RWPE1 (cell line): ENCODE results near the gene PIP4K2A.

ENCODE experiments used
- CTCF ChIA-PET: fragments of 350-600 bp; sonication (Branson Sonifier 250); formaldehyde crosslinking; extraction: SDS; loops from one replicate; lab custom pipeline; 2021; lab: Yijun Ruan, JAX
- POLR2A ChIA-PET: fragments of 400-600 bp; formaldehyde crosslinking; extraction: SDS; loops from one replicate; lab custom pipeline; 2020; ENCODE audit warnings: antibody characterized with exemption; ENCODE audit not compliant: low non-redundant PET; lab: Yijun Ruan, JAX
- DNase-seq: peaks from one replicate; pipeline ENCODE4 v3.0.0; 2012; ENCODE audit warnings: low spot score
- H3K27ac ChIP-seq: fragments of 450-650 bp; 2 replicates; pipeline ENCODE4 v1.5.1; 2017
- TF ChIP-seq, protein P1 (sequence below): fragments of 450-650 bp; conservative IDR thresholded peaks from 2 replicates; pipeline ENCODE4 v1.5.1; 2017; ENCODE audit warnings: low read depth, mild to moderate bottlenecking

Gene PIP4K2A

DNA sequence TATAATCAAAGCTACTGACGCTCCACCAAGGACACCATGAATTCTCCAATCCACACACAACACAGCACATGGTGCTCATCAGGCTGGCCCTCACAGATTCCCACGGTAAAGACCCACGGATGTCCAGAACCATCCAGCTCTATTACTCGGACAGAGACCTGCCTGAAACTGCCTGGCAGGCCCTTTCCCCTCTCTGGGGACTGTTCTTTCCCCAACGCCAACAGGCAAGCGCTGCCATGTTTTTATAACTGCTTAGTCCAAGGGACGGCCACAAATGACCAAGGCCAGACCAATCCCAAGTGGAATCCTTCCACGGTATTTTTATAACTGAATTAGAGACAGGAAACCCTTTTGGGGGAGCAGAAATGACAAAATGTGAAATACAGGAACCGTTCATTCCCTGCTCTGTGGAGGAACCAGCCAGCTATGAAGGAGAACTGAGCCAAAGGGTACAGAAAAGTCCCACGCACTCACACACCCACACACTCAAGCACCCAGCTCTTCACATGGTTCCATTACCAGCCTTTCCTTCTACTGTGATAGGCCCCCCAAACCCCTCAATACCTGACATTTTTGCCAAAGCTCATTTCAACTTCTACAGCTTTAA lies 4.1 kb downstream of the PIP4K2A start:
- CTCF ChIA-PET: interaction anchor here (0.6 to 0.7 kb wide), 2 partner anchors 64 to 234 kb away, joined by 3 to 7 read pairs; no protein-coding TSS in a partner anchor
- no peak overlapping the region for H3K27ac ChIP-seq
- DNase-seq: no peak
- POLR2A ChIA-PET: no interaction called here
- TF ChIP-seq, protein P1, sequence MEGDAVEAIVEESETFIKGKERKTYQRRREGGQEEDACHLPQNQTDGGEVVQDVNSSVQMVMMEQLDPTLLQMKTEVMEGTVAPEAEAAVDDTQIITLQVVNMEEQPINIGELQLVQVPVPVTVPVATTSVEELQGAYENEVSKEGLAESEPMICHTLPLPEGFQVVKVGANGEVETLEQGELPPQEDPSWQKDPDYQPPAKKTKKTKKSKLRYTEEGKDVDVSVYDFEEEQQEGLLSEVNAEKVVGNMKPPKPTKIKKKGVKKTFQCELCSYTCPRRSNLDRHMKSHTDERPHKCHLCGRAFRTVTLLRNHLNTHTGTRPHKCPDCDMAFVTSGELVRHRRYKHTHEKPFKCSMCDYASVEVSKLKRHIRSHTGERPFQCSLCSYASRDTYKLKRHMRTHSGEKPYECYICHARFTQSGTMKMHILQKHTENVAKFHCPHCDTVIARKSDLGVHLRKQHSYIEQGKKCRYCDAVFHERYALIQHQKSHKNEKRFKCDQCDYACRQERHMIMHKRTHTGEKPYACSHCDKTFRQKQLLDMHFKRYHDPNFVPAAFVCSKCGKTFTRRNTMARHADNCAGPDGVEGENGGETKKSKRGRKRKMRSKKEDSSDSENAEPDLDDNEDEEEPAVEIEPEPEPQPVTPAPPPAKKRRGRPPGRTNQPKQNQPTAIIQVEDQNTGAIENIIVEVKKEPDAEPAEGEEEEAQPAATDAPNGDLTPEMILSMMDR: no peak

GRCh38 chr10:22708772-22709171 lies 5.6 kb downstream of the PIP4K2A start:
- CTCF ChIA-PET: no interaction called here
- H3K27ac ChIP-seq: no peak overlapping the region
- POLR2A ChIA-PET: no interaction called here
- TF ChIP-seq, protein P1: no peak
- no peak for DNase-seq

DNA sequence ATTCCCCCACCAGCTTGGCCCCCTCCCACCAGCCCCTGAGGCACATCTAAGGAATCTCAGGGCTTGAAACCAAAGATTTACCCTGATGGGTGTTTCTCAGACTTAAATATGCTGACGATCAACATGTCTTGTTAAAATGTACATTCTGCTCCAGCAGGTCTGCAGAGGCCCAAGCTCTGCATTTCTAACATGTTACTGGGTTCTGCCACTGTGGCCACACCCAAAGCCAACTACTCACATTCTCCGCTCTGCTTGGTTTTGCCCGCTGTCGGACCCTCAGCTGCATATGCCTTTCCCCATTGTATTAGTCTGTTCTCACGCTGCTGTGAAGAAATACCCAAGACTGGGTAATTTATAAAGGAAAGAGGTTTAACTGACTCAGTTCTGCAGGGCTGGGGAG lies 8.9 kb downstream of the PIP4K2A start:
- DNase-seq: no peak
- POLR2A ChIA-PET: no interaction called here
- no peak overlapping the region for H3K27ac ChIP-seq
- CTCF ChIA-PET: interaction anchor here (0.8 kb wide), 1 partner anchor 223 kb away, joined by 8 read pairs; no protein-coding TSS in a partner anchor
- TF ChIP-seq, protein P1: no peak

DNA sequence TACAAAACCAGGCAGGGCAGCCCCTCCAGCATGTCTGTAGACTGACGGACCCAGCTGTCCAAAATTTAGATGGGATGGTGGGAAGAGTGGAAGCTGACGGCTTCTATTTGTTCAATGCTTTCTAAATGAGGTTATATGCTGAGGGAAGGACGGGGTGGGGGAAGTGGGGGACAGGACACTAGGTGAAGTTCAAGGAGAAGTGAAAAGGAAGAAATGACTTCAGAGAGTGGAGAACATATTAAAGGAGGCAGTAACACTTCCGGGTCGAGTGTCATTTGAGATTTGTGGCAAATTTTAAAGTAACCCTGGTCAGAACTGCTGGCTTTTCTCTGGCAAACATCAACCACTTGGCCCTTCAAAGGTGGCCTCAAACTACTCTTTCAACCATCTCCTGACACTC lies 9.4 kb downstream of the PIP4K2A start:
- H3K27ac ChIP-seq: no peak overlapping the region
- ChIA-PET POLR2A (no interaction called here), CTCF (interaction anchor here (0.8 kb wide), 1 partner anchor 223 kb away, joined by 8 read pairs; no protein-coding TSS in a partner anchor)
- TF ChIP-seq, protein P1: no peak
- DNase-seq: no peak

GRCh38 chr10:22704471-22704911 lies 9.9 kb downstream of the PIP4K2A start:
- ChIA-PET POLR2A (no interaction called here), CTCF (no interaction called here)
- no peak overlapping the region for H3K27ac ChIP-seq
- TF ChIP-seq, protein P1: no peak
- DNase-seq: no peak

- ChIA-PET POLR2A (no interaction called here), CTCF (no interaction called here)
- H3K27ac ChIP-seq: no peak overlapping the region
- TF ChIP-seq, protein P1: no peak
- no peak for DNase-seq
These were observed 12.0 kb downstream of the PIP4K2A start for GRCh38 chr10:22702348-22702747.
